Fibroblast of villous mesenchyme (primary cell): ENCODE measurements around the gene TNNT2. TPM values are rescaled to one million over a fixed set of nuclear protein-coding genes. Genes with fewer than 3 reads are reported as not detected.

Source experiments
- DNase-seq: peaks from one replicate; pipeline ENCODE4 v3.0.0-alpha.2; 2010; ENCODE audit warnings: low read depth
- H3K4me3 ChIP-seq: 2 replicates; pipeline ENCODE4 v1.5.1; 2011; ENCODE audit warnings: low read depth, mild to moderate bottlenecking, low read length
- CTCF ChIP-seq: IDR thresholded peaks from 2 replicates; pipeline ENCODE4 v1.5.1; 2012; ENCODE audit warnings: low read depth, mild to moderate bottlenecking, low read length; ENCODE audit not compliant: insufficient read depth
- total RNA-seq: library from RNA; depleted of rRNA; stranded (reverse); fragments of >200 nt; gene quantifications from 2 replicates; pipeline ENCODE4 v1.2.3, GENCODE V29; 2012

The TNNT2 gene
- total RNA-seq, 1 donor: 3.5 TPM

DNA sequence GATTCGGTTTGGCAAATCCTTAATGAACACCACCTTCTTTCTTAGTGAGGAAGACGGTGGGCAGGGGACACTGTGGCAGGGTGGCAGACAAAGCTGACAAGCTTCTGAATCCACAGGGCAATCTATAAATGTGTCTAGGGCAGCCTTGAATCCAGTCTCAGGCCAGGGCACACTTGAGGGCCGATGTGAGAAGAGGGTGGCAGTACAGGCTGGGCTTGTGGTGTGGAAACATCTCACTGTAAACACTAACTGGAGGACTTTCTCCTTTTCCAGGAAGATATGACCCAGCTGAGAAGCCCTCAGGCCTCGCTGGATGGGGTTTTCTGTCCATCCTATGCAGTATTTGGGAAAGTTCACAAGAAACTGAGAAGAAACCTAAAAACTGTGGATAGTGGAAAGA lies 47.7 kb downstream of the TNNT2 start:
- DNase-seq: no peak
- no peak overlapping the region for H3K4me3 ChIP-seq
- TF ChIP-seq CTCF: no peak

- TF ChIP-seq CTCF: no peak
- H3K4me3 ChIP-seq: no peak overlapping the region
- no peak for DNase-seq
Observed at GRCh38 chr1:201329286-201329685, 48.2 kb downstream of the TNNT2 start.

GRCh38 chr1:201328576-201328975 lies 48.9 kb downstream of the TNNT2 start:
- no peak overlapping the region for H3K4me3 ChIP-seq
- no peak for DNase-seq
- no peak for TF ChIP-seq CTCF

DNA sequence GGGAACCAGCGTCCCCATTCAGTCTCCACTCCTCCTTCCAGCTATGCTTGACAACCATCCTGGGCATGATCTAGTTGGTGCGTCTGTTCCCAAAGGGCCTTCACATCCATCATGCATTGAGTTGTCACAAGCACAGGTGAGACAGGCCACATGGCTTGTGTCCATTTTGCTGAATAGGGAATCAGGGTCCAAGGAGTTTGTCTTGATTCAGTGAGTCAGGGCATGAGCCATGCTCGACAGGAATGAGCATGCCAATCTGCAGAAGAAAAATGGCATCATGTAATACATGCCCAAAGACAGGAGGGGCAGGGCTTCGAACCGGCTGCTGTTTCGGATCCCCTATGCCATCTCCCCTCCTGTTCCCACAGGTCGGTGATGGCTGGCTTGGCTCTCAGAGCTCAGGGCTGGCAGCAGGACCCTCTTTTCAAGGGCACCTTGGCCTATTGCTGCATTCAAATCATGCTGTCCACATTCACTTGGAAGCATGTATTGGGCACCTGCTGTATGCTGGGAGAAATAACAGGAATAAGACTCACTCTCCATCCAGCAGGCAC lies 49.7 kb downstream of the TNNT2 start:
- DNase-seq: no peak
- TF ChIP-seq CTCF: no peak
- H3K4me3 ChIP-seq: no peak overlapping the region

- DNase-seq: no peak
- no peak for TF ChIP-seq CTCF
Observed at GRCh38 chr1:201326710-201327109, 50.8 kb downstream of the TNNT2 start.

DNA sequence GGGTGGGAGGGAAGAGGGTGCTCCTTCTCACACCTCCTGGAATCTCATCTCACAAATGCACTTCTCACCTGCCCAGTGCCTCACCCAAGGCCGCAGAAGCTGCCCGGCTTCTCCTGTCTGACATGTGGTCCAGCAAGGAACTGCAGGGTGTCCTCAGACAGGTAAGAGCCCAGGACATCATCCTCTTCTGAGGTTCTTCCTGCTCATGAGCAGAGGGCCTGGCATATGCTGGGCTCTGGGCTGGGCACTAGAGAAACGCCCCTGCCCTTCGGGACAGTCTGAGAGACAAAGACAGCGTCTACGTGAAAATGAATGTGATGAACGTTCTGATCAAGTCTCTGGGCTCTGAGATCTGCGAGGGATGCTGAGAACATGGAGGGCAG lies 51.8 kb downstream of the TNNT2 start:
- no peak for TF ChIP-seq CTCF
- H3K4me3 ChIP-seq: no peak overlapping the region
- no peak for DNase-seq

More at GRCh38 chr1:201326710-201327109, 50.8 kb downstream of the TNNT2 start:
- H3K4me3 ChIP-seq: no peak overlapping the region

GRCh38 chr1:201324821-201325677 lies 52.4 kb downstream of the TNNT2 start:
- H3K4me3 ChIP-seq: no peak overlapping the region
- no peak for DNase-seq
- TF ChIP-seq CTCF: no peak
